Stimulated activated naive CD8-positive, alpha-beta T cell treated with anti-CD3 and anti-CD28 coated beads, Interleukin-15, amount 100 ng/mL, for 72 hours (primary cell): ENCODE data around the gene ASTL.
A peak's percentile ranks its signal among the peaks of the same experiment; 100 is the strongest.

Experiments used
- ATAC-seq: fragments of 150-1000 bp; cut with Tn5 transposase; 2 replicates; pipeline ENCODE4 v1.10.0; 2021; ENCODE audit warnings: mild to moderate bottlenecking, moderate library complexity
- DNase-seq, 2 donors: peaks; one replicate each; pipeline ENCODE4 v3.0.0; 2021 to 2022
- H3K27ac Mint-ChIP-seq, 2 donors: one replicate each; pipeline ENCODE4 v1.8.0; 2022; ENCODE audit warnings: mild to moderate bottlenecking in 2 of 2, mixed read lengths in 2 of 2, moderate library complexity in 2 of 2
- H3K27me3 Mint-ChIP-seq: one replicate; pipeline ENCODE4 v1.8.0; 2022; ENCODE audit warnings: mixed read lengths
- H3K4me1 Mint-ChIP-seq: one replicate; pipeline ENCODE4 v1.8.0; 2022; ENCODE audit warnings: mild to moderate bottlenecking, mixed read lengths
- H3K4me3 Mint-ChIP-seq, 2 donors: one replicate each; pipeline ENCODE4 v1.8.0; 2022; ENCODE audit warnings: mild to moderate bottlenecking in 2 of 2, mixed read lengths in 2 of 2, moderate library complexity in 1 of 2
- H3K9me3 Mint-ChIP-seq, 2 donors: one replicate each; pipeline ENCODE4 v1.8.0; 2022; ENCODE audit warnings: mixed read lengths in 2 of 2

ASTL gene

DNA sequence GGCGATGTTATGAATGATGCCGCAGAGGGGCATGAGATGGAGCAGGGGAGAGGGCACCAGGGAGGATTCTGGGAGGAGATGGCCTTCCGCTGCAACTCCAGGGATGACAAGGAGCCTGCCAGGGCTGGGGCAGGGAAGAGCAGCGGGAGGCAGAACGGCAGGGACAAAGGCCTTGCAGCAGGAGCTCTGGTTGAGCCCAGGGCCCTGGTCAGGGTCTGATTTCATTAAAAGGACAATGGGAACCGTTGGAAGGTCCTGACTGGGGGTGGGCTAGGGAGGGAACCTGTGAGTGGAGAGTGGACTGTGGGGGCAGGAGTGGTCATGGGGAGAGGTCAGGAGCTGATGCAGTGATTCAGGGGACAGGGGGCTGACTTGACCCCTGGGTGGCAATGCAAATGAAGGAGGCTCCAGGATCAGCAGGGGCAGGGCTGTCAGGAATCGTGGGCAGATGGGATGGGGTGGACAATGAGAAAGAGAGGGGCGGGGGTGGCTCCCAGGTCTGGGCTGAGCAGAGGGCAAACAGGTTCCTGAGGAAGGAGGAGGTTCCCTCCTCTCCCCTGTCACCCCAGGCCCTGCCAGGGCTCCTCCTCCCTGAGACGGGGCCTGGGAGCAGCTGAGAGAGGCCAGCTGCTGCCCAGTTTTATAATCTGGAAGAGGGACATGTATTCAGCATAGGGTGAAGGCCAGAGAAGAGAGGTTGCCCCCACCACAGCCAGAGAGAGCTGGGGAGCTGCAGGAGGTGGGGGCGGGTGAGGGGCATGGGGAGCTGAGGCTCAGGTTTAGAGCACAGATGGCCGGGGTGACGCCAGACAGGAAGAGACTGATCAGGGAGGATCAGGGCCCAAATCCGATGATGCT lies 14.2 kb upstream of the ASTL start:
- ATAC-seq (no peak), DNase-seq (peak; percentile 2 to 11)
- H3K4me1 Mint-ChIP-seq, result peaks cover 100% of the 10 kb centered on the region
- peak overlapping the region in 1 of 2 donors; percentile 24 for H3K4me3 Mint-ChIP-seq
- no peaks in the 10 kb centered on the region for H3K9me3 Mint-ChIP-seq
- no peaks in the 10 kb centered on the region for H3K27me3 Mint-ChIP-seq
- peak overlapping the region in 1 of 2 donors; percentile 9 for H3K27ac Mint-ChIP-seq

DNA sequence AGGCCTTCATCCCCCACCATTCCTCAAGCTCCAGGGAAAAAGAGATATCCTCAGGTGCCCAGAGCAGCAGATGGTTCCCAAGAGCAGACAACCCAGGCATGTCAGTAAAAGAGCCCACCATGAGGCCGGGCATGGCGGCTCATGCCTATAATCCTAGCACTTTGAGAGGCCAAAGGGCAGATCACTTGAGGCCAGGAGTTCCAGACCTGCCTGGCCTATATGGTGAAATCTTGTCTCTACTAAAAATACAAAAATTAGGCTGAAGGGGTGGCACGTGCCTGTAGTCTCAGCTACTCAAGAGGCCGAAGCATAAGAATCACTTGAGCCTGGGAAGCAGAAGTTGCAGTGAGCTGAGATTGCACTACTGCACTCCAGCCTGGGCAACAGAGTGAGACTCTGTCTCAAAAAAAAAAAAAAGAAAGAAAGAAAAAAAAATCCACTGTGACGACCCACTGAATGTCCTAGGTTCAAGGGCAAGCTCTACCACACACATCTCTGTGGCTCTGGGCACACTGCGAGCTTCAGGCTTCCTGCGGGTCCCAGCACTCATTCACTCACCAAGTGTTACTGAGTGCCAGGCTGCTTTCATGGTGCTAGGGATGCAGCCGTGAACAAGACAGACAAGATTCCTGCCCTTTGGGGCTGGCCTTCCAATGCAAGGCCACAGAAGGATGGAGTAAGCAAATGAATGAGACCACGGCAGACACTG lies 13.4 kb upstream of the ASTL start:
- no peaks in the 10 kb centered on the region for H3K9me3 Mint-ChIP-seq
- H3K4me3 Mint-ChIP-seq, result peak overlapping the region in 1 of 2 donors; percentile 24
- no peaks in the 10 kb centered on the region for H3K27me3 Mint-ChIP-seq
- DNase-seq (peak in 1 of 2 donors; percentile 1), ATAC-seq (no peak)
- H3K4me1 Mint-ChIP-seq, result peaks cover 100% of the 10 kb centered on the region
- peak overlapping the region; percentile 9 to 77 for H3K27ac Mint-ChIP-seq

DNA sequence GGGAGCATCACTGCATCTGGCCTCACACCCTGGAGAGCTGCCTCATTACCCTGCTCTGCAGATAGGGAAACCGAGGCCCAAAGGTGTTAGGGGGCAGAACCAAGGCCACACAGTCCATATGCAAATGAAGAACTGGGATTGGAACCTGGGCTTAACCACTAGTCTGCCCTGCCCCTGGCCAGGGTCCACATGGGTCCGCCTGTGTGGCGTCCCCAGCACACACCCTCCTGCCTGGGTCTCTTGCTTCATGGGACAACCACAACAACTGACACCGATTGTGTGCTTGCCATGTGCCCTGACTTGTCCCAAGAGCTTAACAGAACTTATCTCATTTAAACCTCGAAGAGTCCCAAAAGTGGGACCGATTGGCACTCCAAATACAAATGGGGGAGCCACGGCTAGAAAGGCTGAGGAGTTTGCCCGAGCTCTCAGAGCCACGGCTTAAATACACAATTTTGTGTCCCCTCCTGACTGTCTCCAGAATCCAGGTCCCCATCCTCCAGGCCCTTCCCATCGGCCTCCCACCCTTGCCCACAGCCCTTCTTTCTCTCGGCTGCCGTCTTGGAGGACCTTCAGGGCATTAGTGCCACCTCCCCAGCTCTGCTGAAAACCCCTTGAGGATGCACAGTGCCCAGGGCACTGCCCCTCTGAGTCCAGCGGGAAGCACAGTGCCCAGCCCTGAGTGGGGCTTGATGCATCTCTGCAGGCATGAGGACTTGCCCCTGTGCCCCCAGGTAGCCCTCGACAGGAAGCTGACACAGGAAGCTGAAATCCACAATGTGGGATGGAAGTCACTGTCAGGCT lies 12.7 kb upstream of the ASTL start:
- H3K4me1 Mint-ChIP-seq, result peaks cover 100% of the 10 kb centered on the region
- DNase-seq (peak in 1 of 2 donors; percentile 8), ATAC-seq (no peak)
- H3K4me3 Mint-ChIP-seq, result no peak overlapping the region
- H3K9me3 Mint-ChIP-seq, result no peaks in the 10 kb centered on the region
- H3K27ac Mint-ChIP-seq, result peak overlapping the region in 1 of 2 donors; percentile 77
- no peaks in the 10 kb centered on the region for H3K27me3 Mint-ChIP-seq

DNA sequence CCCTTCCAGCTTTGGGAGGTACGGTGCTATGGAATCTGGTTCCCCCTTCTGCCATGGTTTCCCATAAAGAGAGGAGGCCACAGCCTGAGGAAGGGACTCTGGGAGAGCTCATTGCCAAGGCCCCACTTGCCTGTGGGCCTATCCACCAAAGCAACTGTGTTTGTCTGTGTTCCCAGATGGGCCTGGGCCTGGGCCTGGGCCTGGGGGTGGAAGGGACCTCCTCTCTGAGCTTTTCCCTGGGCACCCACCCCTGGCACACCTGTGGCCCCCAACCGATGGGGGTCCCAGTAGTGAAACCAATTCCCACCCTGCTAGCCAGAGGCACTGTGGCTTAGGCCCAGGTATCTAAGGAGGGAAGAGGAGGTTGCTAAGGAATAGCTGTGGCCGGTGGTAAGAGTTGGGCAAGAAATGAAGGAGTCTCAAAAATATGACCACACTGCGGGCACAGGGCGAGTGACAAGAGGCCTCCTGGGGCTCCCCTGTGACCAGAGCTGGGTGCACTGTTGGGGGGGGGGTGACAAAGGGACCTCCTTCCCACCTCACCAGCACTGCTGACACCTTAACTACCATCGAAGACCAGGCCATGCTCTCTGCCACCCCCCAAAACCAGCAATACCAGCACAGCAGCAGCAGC lies 11.8 kb upstream of the ASTL start:
- Mint-ChIP-seq H3K27ac (no peak overlapping the region), H3K9me3 (no peaks in the 10 kb centered on the region), H3K27me3 (no peaks in the 10 kb centered on the region), H3K4me1 (peaks cover 97% of the 10 kb centered on the region), H3K4me3 (no peak overlapping the region)
- no peak for ATAC-seq
- peak in 1 of 2 donors; percentile 2 for DNase-seq

DNA sequence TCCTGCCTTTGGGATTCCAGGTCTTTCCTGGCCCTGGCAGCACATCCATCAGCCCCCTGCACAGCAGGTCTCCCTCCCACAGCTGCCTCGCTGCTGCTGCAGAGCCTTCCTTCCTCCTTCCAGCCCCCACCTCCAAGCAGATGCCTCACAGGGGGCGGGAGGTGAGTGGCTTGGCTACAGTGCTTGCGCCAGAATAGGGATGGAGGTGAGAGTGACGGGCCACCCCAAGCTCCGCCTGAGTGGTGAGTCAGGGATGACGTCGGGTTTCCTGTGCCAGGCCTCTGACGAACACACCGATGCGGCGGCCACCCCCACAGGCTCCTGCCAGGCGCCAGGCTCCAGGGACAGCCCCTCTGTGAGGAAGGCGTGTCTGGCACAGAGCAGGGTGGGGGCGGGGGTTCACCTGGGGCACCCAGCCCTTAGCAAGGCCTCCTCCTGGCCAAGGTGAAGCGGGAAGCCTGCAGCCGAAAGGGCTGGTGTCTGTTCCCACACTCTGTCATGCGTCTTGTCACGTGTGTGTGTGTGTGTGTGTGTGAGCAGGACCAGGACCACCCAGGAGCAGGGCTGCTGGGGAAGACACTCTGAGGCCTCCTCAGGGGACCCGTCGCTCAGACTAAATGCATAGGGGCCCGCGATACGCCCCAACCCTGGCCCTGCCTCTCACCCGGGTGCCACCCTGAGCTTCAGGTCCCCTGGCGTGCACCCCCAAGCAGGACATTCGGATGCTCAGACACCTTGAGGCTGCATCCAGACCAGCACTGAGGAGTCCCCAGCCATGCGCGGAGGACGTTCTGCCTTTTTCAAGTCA lies 10.3 kb upstream of the ASTL start:
- peak; percentile 71 for ATAC-seq
- H3K27ac Mint-ChIP-seq, result peak overlapping the region; percentile 92 to 94
- peaks cover 81% of the 10 kb centered on the region for H3K4me1 Mint-ChIP-seq
- no peaks in the 10 kb centered on the region for H3K27me3 Mint-ChIP-seq
- peak; percentile 89 to 97 for DNase-seq
- H3K4me3 Mint-ChIP-seq, result peak overlapping the region; percentile 86 to 94
- no peaks in the 10 kb centered on the region for H3K9me3 Mint-ChIP-seq

DNA sequence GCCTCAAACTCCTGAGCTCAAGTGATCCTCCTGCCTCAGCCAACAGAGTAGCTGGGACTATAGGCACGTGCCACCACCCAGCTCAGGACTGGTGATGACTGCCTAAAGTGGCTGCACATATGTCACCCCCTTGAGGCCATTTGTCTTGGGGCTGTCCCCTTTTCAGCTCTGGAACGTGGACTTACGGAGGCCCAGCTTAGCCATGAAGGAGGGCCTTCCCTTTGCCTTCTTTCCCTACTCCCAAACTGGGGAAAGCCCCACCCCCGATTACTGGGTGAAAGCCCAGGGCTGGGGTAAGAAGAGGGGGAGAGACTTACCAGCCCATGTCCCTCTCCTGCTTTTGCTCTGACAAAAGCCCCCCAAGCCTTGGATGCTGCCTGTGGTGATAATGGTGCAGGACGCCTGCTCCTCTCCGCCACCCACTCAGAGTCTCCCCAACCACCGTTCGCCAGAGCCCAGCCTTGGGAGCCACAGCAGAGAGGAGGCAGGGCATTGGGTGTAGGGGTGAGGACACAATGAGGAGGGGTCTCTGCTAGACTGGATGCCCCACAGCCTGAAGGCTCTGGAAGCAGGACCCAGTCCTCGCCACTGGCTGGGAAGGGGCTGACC lies 9.4 kb upstream of the ASTL start:
- Mint-ChIP-seq H3K9me3 (no peaks in the 10 kb centered on the region), H3K4me1 (peaks cover 76% of the 10 kb centered on the region), H3K27me3 (no peaks in the 10 kb centered on the region), H3K4me3 (peak overlapping the region; percentile 86 to 94), H3K27ac (peak overlapping the region; percentile 92 to 94)
- ATAC-seq, result no peak
- peak; percentile 38 to 58 for DNase-seq

DNA sequence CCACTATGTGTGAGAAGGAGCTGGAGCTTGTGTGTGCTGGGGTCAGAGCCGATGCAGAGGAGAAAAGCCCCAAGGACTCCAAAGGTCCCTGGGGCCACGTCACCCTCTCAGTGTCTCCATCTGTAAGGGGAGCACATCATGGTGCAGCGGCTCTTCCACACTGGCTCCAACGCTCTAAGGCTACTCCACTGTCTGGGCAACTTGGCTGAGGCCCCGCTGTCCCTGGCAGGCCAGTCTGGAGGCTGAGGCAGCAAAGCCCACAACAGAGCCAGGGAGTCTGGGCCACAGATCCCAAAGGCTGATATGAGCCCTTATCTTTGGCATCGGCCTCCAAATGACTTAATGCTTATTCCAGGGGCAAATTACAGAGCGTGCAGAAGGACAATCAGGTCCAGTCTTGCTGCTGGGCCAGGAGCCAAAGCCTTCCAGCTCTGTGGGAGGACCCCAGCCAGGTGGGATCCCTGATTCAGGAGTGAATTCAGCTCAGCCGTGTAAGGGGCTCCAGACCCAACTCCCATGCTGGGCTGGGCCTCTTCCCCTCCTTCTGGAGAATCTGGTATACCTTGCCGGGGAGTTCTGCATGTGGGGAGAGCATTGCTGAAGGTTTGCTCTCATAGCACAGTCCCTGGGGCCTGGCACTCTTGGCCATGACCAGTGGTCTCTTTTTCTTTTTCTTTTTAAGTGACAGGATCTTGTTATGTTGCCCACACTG lies 8.7 kb upstream of the ASTL start:
- H3K4me1 Mint-ChIP-seq, result peaks cover 76% of the 10 kb centered on the region
- DNase-seq, result peak in 1 of 2 donors; percentile 35

DNA sequence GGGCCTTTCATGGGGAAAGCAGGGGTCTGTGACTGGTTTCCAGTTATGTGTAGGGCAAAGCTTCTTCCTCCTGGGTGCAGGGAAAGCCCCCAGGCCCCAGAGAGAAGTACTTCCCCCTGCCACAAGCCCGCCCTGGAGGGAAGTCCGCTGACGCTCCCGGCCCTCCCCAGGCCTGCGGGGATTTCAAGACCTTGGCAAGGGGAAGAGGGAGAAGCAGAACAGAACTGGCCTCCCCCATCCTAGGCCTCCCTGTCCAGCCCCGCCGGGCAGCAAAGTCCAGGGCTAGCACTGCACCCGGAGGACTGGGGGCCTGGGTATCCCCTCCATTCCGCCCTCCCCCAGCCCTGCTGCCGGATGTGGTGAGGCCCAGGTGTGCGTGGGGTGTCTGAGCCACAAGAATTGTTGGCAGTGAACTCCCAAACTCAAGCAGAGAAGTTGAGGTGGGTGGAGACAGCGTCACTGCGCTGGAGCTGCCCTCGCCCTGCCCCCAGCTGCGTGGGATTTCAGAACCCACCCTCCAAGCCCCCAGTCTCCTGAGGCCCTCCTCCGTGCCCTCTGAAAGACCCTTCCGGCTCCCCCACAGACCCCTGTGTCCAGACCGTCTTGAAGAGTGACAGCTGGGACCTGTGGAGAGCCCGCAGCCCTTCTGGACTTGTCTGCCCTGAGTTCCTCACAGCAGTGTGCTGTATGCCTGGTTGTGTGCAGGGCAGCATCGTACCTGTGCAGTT lies 8.0 kb upstream of the ASTL start:
- DNase-seq, result peak; percentile 93 to 96
- Mint-ChIP-seq H3K4me1 (peaks cover 76% of the 10 kb centered on the region), H3K9me3 (no peaks in the 10 kb centered on the region), H3K27me3 (no peaks in the 10 kb centered on the region), H3K27ac (peak overlapping the region; percentile 95), H3K4me3 (peak overlapping the region; percentile 86 to 94)
- peak; percentile 54 for ATAC-seq

More for the DNA sequence above, 8.7 kb upstream of the ASTL start:
- ATAC-seq, result no peak
- Mint-ChIP-seq H3K27ac (peak overlapping the region; percentile 95), H3K4me3 (peak overlapping the region; percentile 86 to 94), H3K9me3 (no peaks in the 10 kb centered on the region), H3K27me3 (no peaks in the 10 kb centered on the region)

DNA sequence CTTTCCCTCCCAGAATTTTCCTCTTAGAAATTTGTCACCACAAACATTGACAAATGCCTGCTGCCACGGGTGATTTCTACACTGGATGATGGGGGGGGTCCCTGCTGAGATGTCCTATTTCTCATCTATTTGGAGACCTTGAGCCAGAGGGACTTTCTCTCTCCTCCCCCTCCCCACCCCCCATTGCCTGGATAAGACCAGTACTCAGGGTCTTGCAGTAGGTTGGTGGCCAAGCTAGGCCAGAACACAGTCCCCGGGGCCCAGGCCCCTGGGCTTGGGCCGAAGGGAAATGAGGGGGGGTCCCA lies 7.5 kb upstream of the ASTL start:
- no peaks in the 10 kb centered on the region for H3K27me3 Mint-ChIP-seq
- peak overlapping the region; percentile 95 for H3K27ac Mint-ChIP-seq
- no peaks in the 10 kb centered on the region for H3K9me3 Mint-ChIP-seq
- no peak for DNase-seq
- peaks cover 76% of the 10 kb centered on the region for H3K4me1 Mint-ChIP-seq
- H3K4me3 Mint-ChIP-seq, result peak overlapping the region; percentile 86 to 94
- peak; percentile 6 for ATAC-seq

DNA sequence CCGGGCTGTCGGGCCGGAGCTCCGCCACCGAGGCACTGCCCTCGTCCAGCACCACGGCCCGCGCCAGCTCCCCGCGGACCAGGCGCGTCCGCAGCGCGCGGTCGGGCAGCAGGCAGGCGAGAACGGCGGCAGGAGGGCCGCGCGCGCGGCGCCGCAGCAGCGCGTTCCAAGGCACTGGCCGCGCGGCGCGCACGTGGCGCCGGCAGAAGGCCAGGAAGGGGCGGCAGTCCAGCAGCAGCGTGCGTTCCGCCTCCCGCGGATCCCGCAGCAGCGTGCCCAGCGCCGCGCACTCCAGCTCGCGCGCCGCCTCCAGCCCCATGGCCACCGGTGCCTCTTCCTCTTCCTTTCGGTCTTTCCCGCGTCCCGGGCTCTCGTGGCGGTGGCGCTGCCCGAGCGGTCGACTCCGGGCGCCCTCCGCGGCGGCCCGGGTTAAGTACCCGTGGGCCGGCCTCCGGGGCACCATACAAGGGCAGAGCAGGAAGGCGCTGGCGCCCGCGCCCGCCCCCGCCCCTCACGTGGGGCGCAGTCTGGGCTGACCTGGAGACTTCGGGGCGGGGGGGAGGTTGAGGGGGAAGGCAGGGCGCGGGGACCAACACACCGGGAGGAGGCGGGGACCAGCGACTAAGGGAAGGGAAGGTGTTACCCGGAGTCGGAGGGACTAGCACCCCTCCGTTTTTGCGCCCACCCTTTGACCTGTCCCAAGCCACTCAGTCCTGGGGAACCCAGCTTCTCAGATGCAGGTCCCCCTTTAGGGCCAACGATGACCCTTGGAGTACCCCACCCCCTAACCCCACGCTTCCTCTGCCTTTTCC lies 6.9 kb upstream of the ASTL start, which contains the start of gene DUSP2:
DUSP2 (minus strand) TSS at position 405 of the 812 bp plus-strand sequence; CDS start at position 319, 86 bp downstream.
- ATAC-seq (peak; percentile 60), DNase-seq (peak; percentile 96 to 97)
- peaks cover 74% of the 10 kb centered on the region for H3K4me1 Mint-ChIP-seq
- H3K9me3 Mint-ChIP-seq, result no peaks in the 10 kb centered on the region
- peak within 1 kb of the TSS; percentile 95 to 99 for H3K27ac Mint-ChIP-seq
- H3K27me3 Mint-ChIP-seq, result no peaks in the 10 kb centered on the region
- H3K4me3 Mint-ChIP-seq, result peak within 1 kb of the TSS; percentile 97 to 98

DNA sequence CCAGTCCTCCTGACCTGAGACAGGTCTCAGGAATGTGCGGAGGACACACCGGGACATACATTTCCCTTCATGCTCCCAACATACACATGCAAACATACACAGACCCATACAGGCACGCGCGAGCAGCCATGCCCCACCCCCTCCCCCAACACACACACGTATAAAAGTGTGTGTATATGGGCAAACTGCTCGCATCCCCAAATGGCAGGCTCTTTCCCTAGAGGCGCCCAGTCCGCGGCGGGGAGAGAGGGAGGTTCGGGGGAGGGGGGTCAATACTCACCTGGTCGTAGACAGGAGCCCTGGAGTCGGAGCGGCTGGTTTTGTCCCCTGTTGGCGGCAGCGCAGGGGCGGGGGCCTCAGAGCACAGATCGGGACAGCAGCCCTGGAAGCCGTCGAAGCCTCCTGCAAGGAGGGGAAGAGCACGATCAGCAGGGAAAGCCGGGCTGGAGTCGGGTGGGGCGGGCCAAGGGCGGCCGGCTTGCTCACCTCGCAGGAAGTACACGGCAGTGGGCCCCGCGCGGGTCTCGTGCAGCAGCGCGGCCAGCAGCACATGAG lies 6.3 kb upstream of the ASTL start:
- Mint-ChIP-seq H3K9me3 (no peaks in the 10 kb centered on the region), H3K4me1 (peaks cover 74% of the 10 kb centered on the region), H3K27ac (peak overlapping the region; percentile 94 to 99), H3K4me3 (peak overlapping the region; percentile 97 to 98), H3K27me3 (no peaks in the 10 kb centered on the region)
- peak in 1 of 2 donors; percentile 51 for DNase-seq
- no peak for ATAC-seq

DNA sequence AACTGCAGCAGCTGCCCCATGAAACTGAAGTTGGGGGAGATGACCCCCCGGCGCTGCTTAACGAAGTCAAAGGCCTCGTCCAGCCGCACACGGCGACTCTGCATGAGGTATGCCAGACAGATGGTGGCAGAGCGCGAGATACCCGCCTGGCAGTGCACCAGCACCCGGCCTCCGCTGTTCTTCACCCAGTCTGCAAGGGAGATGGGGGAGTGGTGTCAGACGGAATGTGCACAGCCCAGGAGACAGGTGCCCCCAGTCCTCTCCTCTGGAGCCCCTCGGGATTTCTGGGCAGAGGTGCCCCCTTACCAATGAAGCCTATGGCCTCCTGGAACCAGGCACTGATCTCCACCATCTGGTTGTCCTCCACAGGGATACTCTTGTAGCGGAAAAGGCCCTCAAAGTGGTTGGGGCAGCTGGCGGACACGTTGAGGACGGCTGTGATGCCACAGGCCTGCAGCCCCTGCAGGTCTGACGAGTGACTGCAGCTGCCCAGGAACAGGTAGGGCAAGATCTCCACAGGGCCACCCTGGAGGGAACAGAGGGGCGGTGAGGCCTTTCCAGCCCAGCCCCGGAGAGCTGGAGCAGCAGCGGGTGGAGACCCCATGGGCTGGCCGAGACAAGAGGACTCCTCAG lies 5.7 kb upstream of the ASTL start:
- H3K27me3 Mint-ChIP-seq, result no peaks in the 10 kb centered on the region
- ATAC-seq (no peak), DNase-seq (peak; percentile 62 to 66)
- H3K4me1 Mint-ChIP-seq, result peaks cover 74% of the 10 kb centered on the region
- no peaks in the 10 kb centered on the region for H3K9me3 Mint-ChIP-seq
- peak overlapping the region; percentile 97 to 98 for H3K4me3 Mint-ChIP-seq
- H3K27ac Mint-ChIP-seq, result peak overlapping the region; percentile 94 to 99
